Right lobe of liver (tissue), 6 donors: Measurements from ENCODE around the gene CIB4. TPM values are rescaled to one million over a fixed set of nuclear protein-coding genes. Genes with fewer than 3 reads are reported as not detected.
A peak's percentile ranks its signal among the peaks of the same experiment; 100 is the strongest.

Experiments
- ATAC-seq, 4 donors: fragments of 200-7000 bp; cut with Tn5 transposase; one replicate each; pipeline ENCODE4 v1.9.1; 2020; ENCODE audit warnings: mild to moderate bottlenecking in 4 of 4, moderate library complexity in 4 of 4
- DNase-seq, 3 donors: peaks; one replicate each; pipeline ENCODE4 v3.0.0-alpha.2; 2020
- H3K27ac ChIP-seq, 3 donors: fragments of 200-600 bp; one replicate each; pipeline ENCODE4 v1.8.0; 2022
- H3K27me3 ChIP-seq, 2 donors: fragments of 200-600 bp; one replicate each; pipeline ENCODE4 v1.8.0; 2022
- H3K36me3 ChIP-seq, 4 donors: fragments of 200-600 bp; sonication (generic) in 1 of 4; one replicate each; pipeline versions ENCODE4 v1.5.1 to v1.8.0; 2017 to 2022; ENCODE audit warnings: control low read depth in 1 of 4
- H3K4me1 ChIP-seq, 4 donors: fragments of 200-600 bp; sonication (generic) in 1 of 4; one replicate each; pipeline versions ENCODE4 v1.5.1 to v1.8.0; 2017 to 2022; ENCODE audit warnings: control low read depth in 1 of 4
- H3K4me3 ChIP-seq, 3 donors: fragments of 200-600 bp; one replicate each; pipeline ENCODE4 v1.8.0; 2022
- H3K9me3 ChIP-seq, 4 donors: fragments of 200-600 bp; sonication (generic) in 1 of 4; one replicate each; pipeline versions ENCODE4 v1.5.1 to v1.8.0; 2017 to 2022; ENCODE audit warnings: control low read depth in 1 of 4
- POLR2A ChIP-seq: fragments of 450-650 bp; IDR thresholded peaks from one replicate; pipeline ENCODE4 v1.6.1; 2017; ENCODE audit warnings: antibody characterized with exemption, mild to moderate bottlenecking
- WGBS: methylation state at CpG from one replicate; pipeline ENCODE4 v1.1.6; 2018; ENCODE audit warnings: low coverage, low lambda C conversion rate; ENCODE audit not compliant: insufficient coverage; ENCODE audit errors: missing lambda C conversion rate; 5-methylcytosine and 5-hydroxymethylcytosine counted together
- intact Hi-C, 2 donors: fragments of 100-400 bp; cut with DNase I; formaldehyde crosslinking; loops; one replicate each; pipeline versions ENCODE4 v1.11.2 to v1.14.1; 2022
- total RNA-seq, 6 experiments: library from RNA; depleted of rRNA in 2 of 6; stranded (reverse); fragments of >200 nt in 2 of 6; fragmentation: NEBNext Ultra II Directional in 3 of 6; extraction: Animal tissue kit (Norgen Biotek cat#: 25700) in 3 of 6; gene quantifications; one replicate each; pipeline versions ENCODE4 v1.1.0 to v1.2.4, GENCODE V29; 2016 to 2023
- TF ChIP-seq, protein P1 (sequence below), 4 donors: fragments of 200-600 bp in 3 of 4; fragments of 450-650 bp in 1 of 4; IDR thresholded peaks; one replicate each; pipeline versions ENCODE4 v1.5.1 to v1.8.0; 2016 to 2022; ENCODE audit warnings: antibody characterized with exemption in 4 of 4, mild to moderate bottlenecking in 2 of 4
- donor health status: DM: no; HTN: yes; CAD: no.
- donor health status: DM: no; HTN: no; CAD: no.
- donor health status: DM: no; HTN: no; CAD: no.
- donor health status: DM: no; HTN: yes; CAD: no.
- donor health status: DM: no; HTN: yes; CAD: no.

The CIB4 gene
- total RNA-seq, 6 experiments from 2014 or later, result not detected

- Histone ChIP-seq H3K27ac (no peak overlapping the region), H3K4me1 (peaks cover 0 to 6% (median 0%) of the 10 kb centered on the region in 4 donors), H3K27me3 (no peaks in the 10 kb centered on the region), H3K36me3 (no peaks in the 10 kb centered on the region), H3K4me3 (no peak overlapping the region), H3K9me3 (no peaks in the 10 kb centered on the region)
- WGBS, result 38% methylated on average over 4 of the region's 8 CpGs
- intact Hi-C loops, result no loop called here
- TF ChIP-seq, protein P1, sequence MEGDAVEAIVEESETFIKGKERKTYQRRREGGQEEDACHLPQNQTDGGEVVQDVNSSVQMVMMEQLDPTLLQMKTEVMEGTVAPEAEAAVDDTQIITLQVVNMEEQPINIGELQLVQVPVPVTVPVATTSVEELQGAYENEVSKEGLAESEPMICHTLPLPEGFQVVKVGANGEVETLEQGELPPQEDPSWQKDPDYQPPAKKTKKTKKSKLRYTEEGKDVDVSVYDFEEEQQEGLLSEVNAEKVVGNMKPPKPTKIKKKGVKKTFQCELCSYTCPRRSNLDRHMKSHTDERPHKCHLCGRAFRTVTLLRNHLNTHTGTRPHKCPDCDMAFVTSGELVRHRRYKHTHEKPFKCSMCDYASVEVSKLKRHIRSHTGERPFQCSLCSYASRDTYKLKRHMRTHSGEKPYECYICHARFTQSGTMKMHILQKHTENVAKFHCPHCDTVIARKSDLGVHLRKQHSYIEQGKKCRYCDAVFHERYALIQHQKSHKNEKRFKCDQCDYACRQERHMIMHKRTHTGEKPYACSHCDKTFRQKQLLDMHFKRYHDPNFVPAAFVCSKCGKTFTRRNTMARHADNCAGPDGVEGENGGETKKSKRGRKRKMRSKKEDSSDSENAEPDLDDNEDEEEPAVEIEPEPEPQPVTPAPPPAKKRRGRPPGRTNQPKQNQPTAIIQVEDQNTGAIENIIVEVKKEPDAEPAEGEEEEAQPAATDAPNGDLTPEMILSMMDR (IDR thresholded peaks at IDR 0.05), result no peak
- TF ChIP-seq POLR2A, result no peak
- DNase-seq (peak in 1 of 3 donors; percentile 59), ATAC-seq (peak; percentile 35 to 66 (median 44))
These were observed 28.5 kb downstream of the CIB4 start for GRCh38 chr2:26612522-26613240.

- no peak overlapping the region for H3K27ac ChIP-seq
These were observed 29.1 kb downstream of the CIB4 start for GRCh38 chr2:26612034-26612433.

GRCh38 chr2:26610504-26611335, 30.4 kb downstream of the CIB4 start:
- 21% methylated on average over 4 of the region's 7 CpGs for WGBS
- Histone ChIP-seq H3K27ac (no peak overlapping the region), H3K36me3 (no peaks in the 10 kb centered on the region), H3K4me1 (peaks cover 0 to 6% (median 0%) of the 10 kb centered on the region in 4 donors), H3K4me3 (no peak overlapping the region), H3K27me3 (no peaks in the 10 kb centered on the region), H3K9me3 (no peaks in the 10 kb centered on the region)
- TF ChIP-seq POLR2A, result no peak
- TF ChIP-seq, protein P1 (IDR thresholded peaks at IDR 0.05), result no peak
- DNase-seq (no peak), ATAC-seq (no peak)
- intact Hi-C loops, result no loop called here

More at GRCh38 chr2:26612034-26612433, 29.1 kb downstream of the CIB4 start:
- intact Hi-C loops, result no loop called here
- Histone ChIP-seq H3K4me3 (no peak overlapping the region), H3K4me1 (peaks cover 0 to 6% (median 0%) of the 10 kb centered on the region in 4 donors), H3K36me3 (no peaks in the 10 kb centered on the region), H3K27me3 (no peaks in the 10 kb centered on the region), H3K9me3 (no peaks in the 10 kb centered on the region)
- WGBS, result 94% methylated on average over 2 of the region's 2 CpGs
- TF ChIP-seq, protein P1 (IDR thresholded peaks at IDR 0.05), result no peak
- no peak for TF ChIP-seq POLR2A
- ATAC-seq, result no peak
- DNase-seq, result no peak

- TF ChIP-seq, protein P1 (IDR thresholded peaks at IDR 0.05), result no peak
- TF ChIP-seq POLR2A, result no peak
These were observed 31.3 kb downstream of the CIB4 start for GRCh38 chr2:26609839-26610277.

More at GRCh38 chr2:26609839-26610277, 31.3 kb downstream of the CIB4 start:
- no peaks in the 10 kb centered on the region for H3K27me3 ChIP-seq
- H3K4me1 ChIP-seq, result peaks cover 0 to 6% (median 0%) of the 10 kb centered on the region in 4 donors
- no peak overlapping the region for H3K4me3 ChIP-seq
- H3K9me3 ChIP-seq, result no peaks in the 10 kb centered on the region
- WGBS, result 54% methylated on average over 4 of the region's 10 CpGs
- no peak overlapping the region for H3K27ac ChIP-seq
- DNase-seq (no peak), ATAC-seq (no peak)
- no peaks in the 10 kb centered on the region for H3K36me3 ChIP-seq
- intact Hi-C loops, result loop anchor here (2.0 to 5.0 kb wide), 2 partner anchors 137 to 139 kb away; no protein-coding TSS in a partner anchor
